ENCODE data around the gene RPS6KA2.

Gene RPS6KA2

DNA sequence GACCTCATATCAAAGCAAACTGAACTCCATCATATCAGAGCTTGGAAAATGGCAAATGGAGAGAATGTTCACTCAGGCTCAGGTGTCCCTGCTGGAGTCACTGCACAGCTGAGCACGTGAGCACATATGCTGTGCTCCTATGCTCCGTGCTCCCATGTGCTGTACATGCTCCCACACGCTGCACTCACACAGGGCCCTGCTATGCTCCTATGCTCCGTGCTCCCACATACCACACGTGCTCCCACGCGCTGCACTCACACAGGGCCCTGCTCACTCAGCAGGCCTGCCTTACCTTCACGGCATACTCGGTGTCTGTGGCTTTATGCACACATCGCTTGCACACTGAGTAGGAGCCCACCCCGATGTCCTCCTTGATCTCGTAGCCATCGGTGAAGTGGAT, 178.6 kb downstream of the RPS6KA2 start:
- no peak for DNase-seq (ENCODE audit: low read depth in 2 of 2)

GRCh38 chr6:166446567-166447065, 180.4 kb downstream of the RPS6KA2 start:
- DNase-seq (ENCODE audit: low read depth in 2 of 2) = no peak

DNA sequence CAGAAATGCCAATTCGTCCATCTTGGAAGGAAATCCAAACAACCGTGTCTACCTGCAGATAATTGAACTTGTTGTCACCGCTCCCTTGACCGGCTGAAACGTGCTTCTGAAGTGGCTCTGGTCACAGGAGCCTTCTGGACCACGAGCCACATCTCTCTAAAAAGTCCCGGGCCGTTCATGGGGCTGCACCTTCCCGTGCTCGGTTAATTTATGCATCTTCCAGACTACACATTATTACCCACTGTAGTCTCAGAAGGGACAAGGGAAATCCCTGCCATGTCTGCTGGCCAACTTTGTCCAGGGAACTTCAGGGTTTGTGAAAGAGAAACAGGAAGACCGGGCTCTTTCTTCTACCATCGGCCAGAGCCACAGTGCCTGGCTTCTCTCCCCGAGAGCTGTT, 180.9 kb downstream of the RPS6KA2 start:
- DNase-seq (ENCODE audit: low read depth in 2 of 2) = no peak

DNA sequence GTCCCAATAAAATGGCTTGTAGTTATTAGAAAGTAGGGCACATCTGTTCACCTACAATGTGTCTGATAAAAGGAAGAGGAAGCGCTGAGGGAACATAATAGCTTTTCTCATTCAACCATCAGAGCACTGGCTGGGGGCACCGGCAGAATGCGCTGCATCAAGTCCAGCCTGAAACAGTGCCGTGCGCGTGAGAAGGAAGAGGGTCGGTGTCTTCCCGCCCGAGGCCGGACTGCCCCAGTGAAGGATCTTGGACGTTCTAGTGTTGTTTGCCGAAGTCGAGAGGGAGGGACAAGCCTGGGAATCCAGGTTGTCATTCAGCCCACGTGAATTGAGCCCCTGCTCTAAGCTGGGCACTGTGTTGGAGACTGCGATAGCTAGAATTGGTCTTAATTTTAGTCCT, 182.6 kb downstream of the RPS6KA2 start:
- DNase-seq (ENCODE audit: low read depth in 2 of 2) = no peak

- DNase-seq (ENCODE audit: low read depth in 2 of 2) = no peak
Observed at GRCh38 chr6:166443166-166443565, 183.9 kb downstream of the RPS6KA2 start.

GRCh38 chr6:166442131-166442685, 184.8 kb downstream of the RPS6KA2 start:
- DNase-seq (ENCODE audit: low read depth in 2 of 2) = no peak

DNA sequence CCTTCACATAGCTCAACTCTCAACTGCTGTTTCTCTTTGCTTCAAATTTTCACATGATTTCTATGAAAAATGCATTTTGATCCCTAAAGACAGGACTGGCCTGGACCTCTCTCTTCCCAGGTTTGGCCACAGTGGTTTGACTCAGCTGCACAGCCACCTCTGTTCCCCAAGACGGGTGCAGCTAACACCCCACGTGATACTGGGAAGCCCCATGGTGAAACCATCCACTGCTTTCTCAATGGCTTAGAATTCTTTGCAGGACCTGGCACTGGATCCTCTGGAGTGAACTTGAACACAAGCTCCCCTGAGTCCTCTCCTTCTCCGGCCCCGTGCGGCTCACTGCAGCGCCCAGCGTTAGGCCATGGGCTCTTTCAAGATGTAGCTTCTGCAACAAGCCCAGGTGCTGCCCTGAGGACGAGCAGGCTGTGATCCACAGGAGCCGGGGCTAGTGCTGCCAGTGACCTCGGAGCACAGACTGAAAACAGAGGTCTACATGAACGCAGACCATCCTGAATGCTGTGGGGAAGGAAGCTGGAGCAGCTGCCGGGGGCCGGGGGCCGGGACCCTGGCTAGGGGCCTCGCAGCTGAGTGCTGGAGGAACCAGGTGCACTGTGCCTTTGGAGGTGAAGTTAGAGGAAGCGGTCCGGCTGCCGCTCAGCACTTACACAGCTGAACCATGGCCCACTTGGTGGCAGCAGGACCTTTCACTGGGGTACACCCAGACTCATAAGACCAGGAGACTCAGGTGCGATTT, 185.5 kb downstream of the RPS6KA2 start:
- DNase-seq (ENCODE audit: low read depth in 2 of 2) = no peak

- no peak for DNase-seq (ENCODE audit: low read depth in 2 of 2)
Observed at GRCh38 chr6:166440729-166441128, 186.3 kb downstream of the RPS6KA2 start.

DNA sequence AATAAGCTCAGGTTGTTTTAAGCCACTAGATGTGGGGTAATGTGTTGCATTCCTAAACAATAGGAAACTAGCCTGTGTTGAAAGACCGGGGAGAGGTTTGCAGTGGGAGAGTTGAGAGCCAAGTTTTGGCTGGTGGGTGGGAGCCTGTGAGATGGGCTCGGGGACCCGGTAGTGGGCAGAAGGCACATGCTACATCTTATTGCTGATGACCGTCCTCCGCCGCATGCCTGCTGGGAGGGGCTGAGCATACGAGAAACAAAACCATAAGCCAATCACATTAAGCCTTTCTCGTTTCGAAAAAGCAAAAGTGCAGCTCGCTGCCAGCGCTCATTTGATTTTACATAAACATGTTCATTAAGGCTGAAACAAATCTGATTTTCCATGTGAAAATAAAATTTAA, 186.9 kb downstream of the RPS6KA2 start:
- no peak for DNase-seq (ENCODE audit: low read depth in 2 of 2)

DNA sequence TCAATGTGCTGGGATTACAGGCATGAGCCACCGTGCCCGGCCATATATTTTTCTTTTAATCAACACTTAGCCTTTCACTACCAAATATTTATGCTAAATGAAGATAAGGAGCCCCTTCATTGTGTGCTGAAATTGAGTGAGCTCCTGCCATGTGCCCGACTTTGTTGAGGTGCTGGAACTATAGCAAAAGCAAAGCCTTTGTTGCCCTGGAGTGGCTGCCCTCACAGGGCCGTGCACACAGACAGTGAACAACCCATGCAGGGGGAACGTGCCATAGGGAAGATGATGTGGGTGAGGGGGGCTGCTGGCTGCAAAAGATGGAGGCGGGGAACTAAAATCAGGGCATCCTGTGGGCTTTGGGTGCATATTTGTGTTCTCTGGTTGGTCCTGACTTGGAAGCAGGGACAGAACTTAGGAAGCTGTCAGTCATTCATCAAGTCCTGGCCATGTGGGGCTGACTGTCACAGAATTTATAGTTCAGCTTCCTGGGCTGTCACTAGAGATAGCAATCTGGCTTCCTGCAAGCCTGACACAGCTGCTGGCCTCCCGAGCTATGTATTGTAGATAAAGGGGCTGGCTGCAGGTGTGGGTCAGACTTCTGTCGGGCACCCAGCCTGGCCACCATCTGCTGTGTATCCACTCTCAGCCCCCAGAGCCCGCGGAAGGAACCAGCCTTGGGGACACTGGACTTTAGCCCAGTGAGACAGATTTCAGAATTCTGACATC, 187.5 kb downstream of the RPS6KA2 start:
- no peak for DNase-seq (ENCODE audit: low read depth in 2 of 2)

GRCh38 chr6:166438211-166438861, 188.7 kb downstream of the RPS6KA2 start:
- DNase-seq (ENCODE audit: low read depth in 2 of 2) = no peak

DNA sequence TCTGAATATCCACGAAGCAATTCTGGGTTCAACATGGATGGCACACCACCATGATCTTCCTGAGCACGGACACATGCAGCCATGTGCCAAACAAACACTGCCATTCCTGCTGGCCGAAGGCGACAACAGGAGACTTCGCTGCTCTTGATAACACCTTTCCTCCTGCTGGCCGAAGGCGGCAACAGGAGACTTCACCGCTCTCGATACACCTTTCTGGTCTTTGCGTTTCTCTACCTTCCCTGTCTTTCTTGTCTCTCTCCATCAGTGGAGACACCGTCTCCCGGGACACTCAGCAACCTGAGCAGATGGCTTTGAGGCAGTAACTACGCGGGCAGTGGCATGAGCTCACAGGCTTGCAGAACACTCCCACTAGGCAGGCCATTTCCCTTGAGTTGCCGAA, 189.4 kb downstream of the RPS6KA2 start:
- DNase-seq (ENCODE audit: low read depth in 2 of 2) = no peak

DNA sequence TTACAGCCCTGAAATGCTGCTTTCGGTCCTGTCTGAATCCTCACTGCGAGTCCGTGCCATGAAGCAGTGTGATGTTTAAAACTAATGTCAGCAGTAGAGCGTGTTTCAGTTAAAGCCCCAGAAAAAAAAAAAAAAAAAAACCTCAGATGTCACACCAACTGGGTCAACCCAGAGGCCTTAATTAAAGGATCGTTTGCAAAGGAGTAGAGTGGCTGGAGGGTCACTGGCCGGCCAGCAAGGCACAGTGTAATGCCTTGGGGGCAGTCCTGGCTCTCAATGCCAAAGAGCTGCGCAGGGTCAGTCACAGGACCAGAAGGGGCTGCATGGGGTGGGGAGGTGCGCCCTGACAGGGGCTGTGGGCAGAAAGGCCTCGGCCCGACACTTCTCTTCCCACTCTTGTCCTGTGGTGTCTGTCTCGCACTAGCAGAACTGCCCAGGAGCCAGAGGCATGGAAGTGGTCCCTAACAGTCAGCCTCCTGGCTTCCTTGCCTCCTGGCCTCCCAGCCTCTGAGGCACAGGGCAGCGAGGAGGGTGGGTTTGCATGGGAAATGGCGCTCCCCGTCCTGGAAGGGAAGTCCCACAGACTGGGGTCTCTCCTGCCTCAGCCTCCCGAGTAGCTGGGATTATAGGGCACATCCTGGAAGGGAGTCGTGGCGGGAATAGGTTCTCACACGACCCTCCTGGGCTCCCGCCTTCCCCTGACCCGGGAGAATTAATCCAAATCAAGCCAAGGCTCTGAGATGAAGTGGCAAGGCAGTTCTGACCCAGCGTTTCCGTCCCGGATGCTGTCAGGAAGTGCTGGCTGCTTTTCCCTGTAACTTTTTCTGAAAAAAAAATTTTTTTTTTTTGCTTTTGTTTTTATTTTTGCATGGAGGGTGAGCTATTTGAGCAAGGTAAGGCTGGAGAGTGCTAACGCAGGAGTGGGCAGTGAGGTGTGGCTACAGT, 190.6 kb downstream of the RPS6KA2 start:
- DNase-seq (ENCODE audit: low read depth in 2 of 2) = no peak

- DNase-seq (ENCODE audit: low read depth in 2 of 2) = peak in 1 of 2 donors; percentile 20
Observed at GRCh38 chr6:166435574-166435973, 191.5 kb downstream of the RPS6KA2 start.

DNA sequence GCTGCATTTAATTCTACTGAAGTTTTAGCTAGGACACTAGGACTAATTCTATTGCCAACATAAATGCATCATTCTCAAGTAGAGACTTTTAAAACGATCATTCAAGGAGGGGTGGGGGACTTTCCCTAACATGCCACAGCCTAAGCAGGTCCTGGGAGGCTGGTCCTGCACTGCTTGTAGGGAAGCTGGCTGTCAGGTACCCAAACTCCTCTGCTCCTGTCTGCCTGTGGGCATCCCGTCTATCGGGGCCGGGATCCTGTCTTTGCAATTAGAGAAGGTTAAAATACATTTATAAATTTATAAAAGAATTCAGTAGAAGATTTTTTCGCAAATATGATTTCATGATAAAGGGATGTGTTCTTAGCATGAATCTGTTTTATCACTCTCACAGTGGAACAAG, 192.7 kb downstream of the RPS6KA2 start:
- DNase-seq (ENCODE audit: low read depth in 2 of 2) = no peak

- no peak for DNase-seq (ENCODE audit: low read depth in 2 of 2)
Observed at GRCh38 chr6:166433096-166433495, 194.0 kb downstream of the RPS6KA2 start.

- no peak for DNase-seq (ENCODE audit: low read depth in 2 of 2)
Observed at GRCh38 chr6:166430269-166430668, 196.8 kb downstream of the RPS6KA2 start.

- DNase-seq (ENCODE audit: low read depth in 2 of 2) = no peak
Observed at GRCh38 chr6:166424431-166424830, 202.6 kb downstream of the RPS6KA2 start.

DNA sequence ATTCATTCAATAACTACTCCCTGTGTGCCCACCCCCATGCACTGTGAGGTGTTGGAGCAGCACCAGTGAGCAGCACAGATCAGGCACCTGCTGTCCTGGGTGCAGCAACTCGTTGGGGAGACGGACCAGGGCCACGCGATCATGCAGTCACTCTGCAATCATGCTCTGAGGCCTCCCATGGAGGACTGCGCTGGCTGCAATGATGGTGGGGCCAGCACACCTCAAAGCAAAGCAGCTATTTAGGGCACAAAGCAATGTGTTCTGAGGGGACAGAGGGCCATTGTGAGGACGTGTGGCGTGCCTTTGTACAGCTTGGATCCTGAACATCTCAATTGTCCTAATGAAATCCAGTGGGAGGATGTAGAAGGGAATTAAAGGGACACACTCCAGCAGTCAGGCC, 203.3 kb downstream of the RPS6KA2 start:
- no peak for DNase-seq (ENCODE audit: low read depth in 2 of 2)

GRCh38 chr6:166423051-166423745, 203.9 kb downstream of the RPS6KA2 start:
- DNase-seq (ENCODE audit: low read depth in 2 of 2) = no peak
